ENCODE data around the gene ZNF263.
"Not testable (repeated sequence)": the region's sequence is repeated elsewhere in the genome, so short reads cannot be mapped to it uniquely, and the experiment has no call there.

The ZNF263 gene

DNA sequence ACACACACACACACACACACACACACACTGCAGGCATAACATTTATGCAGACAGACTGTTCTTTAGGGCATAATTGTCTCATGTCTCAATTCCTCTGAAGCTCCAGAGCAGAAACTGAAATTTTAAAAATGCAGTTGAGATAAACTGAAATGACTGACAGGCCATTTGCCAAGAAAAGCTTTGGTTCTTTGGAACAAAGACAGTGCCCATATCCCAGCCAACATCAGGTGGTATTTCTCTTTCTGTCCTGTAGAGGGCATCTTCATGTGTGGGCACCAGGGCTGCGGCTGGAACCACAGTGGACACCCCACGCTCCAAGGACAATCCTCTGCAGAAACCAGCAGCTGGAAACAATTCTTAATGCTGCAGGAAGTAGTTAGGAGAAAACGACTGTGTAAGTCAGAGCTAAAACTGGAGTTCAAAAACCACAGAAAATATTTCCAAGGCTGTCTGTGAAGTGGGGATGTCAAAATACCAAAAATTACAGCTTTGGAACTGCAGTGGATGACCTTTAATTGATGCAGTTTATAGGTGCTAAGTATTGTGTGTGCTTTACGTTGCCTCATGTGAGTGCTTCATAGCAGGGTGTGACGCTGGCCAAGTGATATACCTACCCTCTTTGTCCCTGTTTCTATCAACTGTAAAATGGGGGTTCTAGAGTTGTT is 16.3 kb upstream of the ZNF263 start:
- peak in 7 of 56 donors; percentile 1 to 32 (median 7) for DNase-seq

- no peak for DNase-seq
Measured at GRCh38 chr16:3268294-3268693, 15.0 kb upstream of the ZNF263 start.

DNA sequence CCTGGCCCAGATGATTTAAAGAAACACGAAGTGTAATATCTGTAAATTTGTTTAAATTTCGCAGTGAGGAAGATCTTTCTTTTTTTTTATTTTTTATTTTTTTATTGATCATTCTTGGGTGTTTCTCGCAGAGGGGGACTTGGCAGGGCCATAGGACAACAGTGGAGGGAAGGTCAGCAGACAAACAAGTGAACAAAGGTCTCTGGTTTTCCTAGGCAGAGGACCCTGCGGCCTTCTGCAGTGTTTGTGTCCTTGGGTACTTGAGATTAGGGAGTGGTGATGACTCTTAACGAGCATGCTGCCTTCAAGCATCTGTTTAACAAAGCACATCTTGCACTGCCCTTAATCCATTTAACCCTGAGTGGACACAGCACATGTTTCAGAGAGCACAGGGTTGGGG is 12.6 kb upstream of the ZNF263 start:
- DNase-seq: not testable (repeated sequence)

GRCh38 chr16:3271281-3271680 is 12.0 kb upstream of the ZNF263 start:
- DNase-seq: not testable (repeated sequence)

DNA sequence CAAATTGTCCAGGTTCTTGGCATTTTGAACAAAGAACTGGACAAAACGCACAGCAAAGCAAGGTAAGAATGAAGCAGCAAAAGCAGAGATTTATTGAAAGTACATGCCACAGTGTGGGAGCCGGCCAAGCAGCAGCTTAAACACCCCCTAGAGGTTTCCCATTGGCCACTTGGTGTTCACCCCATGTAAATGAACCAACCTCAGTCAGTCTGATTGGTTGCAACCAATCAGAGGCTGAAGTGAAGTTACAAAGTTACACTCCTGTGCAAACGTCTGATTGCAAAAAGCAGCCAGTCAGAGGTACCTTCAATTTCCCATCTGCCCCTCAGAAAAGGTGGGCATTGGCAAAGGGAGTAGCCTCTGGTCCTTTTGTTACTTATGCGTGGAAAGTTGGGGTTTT is 8.8 kb upstream of the ZNF263 start:
- no peak for DNase-seq

- no peak for DNase-seq
Measured at GRCh38 chr16:3274947-3275346, 8.3 kb upstream of the ZNF263 start.

- DNase-seq: no peak
Measured at GRCh38 chr16:3276679-3277078, 6.6 kb upstream of the ZNF263 start.

DNA sequence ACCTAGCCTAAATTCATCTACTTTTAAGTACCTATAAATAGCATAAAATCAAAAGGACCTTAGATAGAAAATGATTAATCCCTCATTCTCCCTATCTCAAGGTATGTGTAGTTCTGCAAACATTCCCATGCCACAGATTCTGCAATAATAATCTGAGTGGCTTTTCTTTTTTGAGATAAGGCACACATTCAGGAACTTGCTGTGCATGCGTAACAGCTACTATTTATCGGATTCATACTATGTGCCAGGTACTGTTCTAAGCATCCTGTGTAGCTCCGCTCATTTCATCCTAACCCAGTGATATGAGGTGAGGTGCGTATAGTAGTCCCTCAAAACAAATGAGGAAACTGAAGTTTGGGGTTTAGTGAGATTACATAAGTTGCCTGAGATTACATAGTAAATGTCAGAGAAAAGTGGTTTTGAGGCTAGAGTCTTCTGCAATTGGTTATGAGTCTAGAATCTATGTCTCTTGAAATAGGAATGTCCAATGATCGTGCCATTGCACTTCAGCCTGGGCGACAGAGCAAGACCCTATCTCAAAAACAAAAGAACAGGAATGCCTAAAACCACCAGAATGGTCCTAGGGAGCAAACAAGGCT is 2.0 kb upstream of the ZNF263 start:
- DNase-seq: no peak

DNA sequence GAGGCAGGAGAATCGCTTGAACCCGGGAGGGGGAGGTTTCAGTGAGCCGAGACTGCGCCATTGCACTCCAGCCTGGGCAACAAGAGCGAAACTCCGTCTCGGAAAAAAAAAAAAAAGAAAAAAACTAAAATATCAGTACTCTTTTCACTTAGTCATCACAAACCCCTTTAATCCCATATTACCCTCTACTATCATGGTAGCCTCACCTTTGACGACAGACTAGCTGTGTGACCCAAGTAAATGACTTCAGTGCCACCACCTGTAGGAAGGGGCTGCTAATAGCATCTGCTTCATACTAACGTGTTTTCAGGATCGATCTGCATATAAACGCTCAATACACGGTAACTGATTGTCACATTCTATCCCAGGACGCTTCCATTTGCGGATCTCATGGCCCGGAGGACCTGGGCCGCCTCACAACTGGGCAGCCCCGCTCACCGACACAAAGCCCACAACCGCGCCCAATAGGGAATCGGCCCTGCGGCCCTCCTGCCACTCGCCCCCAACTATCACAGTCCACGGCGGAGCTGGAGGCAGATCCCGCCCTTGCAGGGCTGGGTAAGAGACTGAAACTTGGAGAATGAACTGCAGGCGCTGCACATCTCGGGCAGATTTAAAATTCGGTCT is 1.1 kb upstream of the ZNF263 start:
- peak in 1 of 56 donors; percentile 72 for DNase-seq

DNA sequence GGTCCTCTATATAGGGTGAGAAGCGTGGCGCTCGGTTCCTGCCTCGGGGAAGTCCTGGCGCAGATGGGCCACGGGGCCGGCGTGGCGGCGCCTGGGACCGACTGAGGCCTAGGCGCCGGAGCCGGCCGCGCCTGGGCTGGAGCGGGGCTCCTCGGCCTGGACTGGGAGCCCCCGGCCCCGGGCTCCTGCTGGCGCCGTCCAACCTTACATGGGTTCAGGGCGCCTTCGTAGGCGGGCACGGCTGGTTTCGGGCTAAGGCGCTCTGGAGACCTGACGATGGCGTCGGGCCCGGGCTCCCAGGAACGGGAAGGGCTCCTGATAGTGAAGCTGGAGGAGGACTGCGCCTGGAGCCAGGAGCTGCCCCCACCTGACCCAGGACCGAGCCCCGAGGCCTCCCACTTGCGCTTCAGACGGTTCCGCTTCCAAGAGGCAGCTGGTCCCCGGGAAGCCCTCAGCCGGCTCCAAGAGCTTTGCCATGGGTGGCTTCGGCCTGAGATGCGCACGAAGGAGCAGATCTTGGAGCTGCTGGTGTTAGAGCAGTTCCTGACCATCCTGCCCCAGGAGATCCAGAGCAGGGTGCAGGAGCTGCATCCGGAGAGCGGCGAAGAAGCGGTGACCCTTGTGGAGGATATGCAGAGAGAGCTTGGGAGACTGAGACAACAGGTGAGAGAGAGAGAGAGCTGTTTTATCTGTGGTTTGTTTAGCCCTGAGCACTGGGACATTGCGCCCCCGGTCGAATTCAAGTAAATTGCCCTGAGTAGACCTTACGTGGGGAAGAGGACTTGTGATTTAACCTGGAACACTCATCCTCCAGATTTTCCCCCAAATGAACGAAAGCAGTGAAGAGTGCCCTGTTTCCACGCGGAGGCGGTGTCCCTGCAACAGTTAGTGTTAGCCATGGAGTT is 504 bp downstream of the ZNF263 start:
- DNase-seq: peak in 2 of 56 donors; percentile 41 to 51

DNA sequence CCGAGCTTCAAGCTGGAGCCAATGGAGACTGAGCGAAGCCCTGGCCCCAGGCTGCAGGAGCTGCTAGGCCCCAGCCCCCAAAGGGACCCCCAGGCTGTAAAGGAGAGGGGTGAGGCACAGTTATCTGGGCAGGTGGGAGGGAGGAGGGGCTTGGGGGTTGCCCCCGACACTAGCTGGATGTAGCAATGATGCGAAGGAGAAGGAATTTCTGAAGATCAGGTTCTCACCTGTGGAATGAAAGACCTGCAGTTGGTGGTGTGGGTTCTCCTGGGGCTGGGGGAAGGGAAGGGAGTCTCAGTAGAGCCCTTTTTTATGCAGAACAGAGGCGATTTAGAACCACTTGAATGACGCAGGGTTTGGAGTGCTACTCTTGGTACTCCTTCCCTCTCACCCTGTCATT is 1.8 kb downstream of the ZNF263 start:
- no peak for DNase-seq

GRCh38 chr16:3289998-3290673 is 6.8 kb downstream of the ZNF263 start:
- DNase-seq: no peak

- DNase-seq: no peak
Measured at GRCh38 chr16:3292604-3293003, 9.3 kb downstream of the ZNF263 start.

GRCh38 chr16:3295209-3295608 is 11.9 kb downstream of the ZNF263 start:
- peak in 1 of 56 donors; percentile 4 for DNase-seq

GRCh38 chr16:3295783-3296182 is 12.5 kb downstream of the ZNF263 start:
- DNase-seq: peak in 11 of 56 donors; percentile 6 to 48 (median 14)

- DNase-seq: no peak
Measured at GRCh38 chr16:3304370-3304769, 21.1 kb downstream of the ZNF263 start.

DNA sequence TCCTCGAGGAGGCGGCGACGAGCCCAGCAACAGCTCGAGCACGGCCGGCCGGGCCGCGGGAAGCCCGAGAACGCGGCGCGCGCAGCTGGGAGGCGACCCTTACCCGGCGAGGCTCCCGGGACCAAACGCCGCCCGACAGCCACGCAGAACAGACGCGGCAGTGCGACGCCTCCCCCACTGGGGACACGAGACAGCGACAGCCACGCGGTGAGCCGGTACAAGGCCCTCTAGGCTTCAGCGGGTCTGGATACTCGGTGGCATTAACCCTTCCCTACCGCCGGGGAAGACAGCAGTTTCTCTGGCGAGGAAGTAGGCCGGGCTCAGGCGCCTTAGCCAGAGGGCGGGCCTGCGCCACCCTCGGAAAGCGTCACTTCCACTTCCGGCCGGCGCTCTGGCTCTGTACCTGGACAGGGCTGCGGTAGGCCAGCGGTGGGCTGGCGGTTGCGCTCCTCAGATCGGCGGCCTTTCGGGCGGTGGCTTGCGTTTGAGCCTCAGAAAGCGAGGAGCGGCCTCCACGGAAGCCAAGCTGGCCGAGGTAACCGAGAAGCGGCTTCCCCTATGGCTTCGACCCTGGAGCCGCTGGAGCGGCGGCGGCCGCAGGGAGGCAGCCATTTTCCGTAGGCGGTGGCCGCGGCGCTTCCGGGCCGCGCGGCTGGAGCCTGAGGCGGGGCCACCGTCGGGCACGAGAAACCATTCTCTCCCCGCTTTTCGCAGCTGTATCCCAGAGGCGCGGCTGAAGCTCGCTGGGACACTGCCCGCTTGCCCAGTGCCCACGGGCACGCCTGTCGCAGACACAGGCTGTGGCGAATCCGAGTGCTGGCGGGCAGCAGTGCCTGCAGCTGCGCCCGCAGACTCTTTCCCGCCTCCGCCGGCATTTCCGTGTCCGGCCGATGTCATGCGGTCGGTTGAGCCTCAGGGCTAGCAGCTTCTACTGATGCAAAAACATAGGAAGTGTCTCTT is 22.1 kb downstream of the ZNF263 start, which contains the start of the genes TIGD7 and ZNF75A:
TIGD7 (minus strand) TSS at position 322 of the 960 bp plus-strand sequence. CDS start 4,816 bp downstream, outside the sequence.
ZNF75A (plus strand) TSS at position 389 of the 960 bp plus-strand sequence. CDS start 2,932 bp downstream, outside the sequence.
- peak; percentile 53 to 97 (median 91) for DNase-seq

DNA sequence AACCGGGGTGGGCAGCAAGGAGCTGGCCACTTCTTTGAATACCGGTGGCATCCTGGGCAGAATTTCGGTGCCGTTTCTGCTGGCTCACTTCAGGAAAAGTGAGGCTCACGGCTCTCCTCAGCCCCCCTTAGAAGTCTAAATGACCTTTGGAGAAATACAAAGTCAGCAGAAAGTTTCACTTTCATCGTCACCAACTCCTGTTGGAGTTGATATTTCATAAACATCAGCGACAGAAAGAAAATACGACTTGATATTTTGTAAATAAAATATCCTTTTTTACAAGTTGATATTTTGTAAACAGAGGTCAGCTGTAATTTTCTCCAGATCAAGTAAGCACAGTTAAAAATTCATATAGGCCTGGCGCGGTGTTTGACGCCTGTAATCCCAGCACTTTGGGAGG is 22.8 kb downstream of the ZNF263 start:
- no peak for DNase-seq

DNA sequence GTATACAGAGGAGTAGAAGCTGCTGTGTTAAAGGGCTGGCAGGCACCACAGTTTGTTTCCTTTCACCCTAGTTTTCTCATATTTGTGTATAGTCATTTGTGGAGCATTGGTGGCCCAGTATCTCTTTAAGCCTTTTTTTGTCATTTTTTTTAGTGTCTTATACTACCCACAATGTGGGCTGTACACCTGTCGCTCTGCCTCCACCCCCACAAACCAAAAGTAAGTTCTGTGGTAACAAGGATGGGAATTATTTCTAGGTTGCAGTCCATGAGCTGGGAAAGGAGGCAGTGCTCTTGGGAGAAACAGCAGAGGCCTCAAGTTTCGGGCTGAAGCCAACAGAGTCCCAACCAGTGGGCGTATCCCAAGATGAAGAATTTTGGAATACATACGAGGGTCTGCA is 28.2 kb downstream of the ZNF263 start:
- DNase-seq: no peak
